GM12872 (cell line): ENCODE data around the gene SLC8A1.

Experiments
- CTCF ChIP-seq: IDR thresholded peaks from 3 replicates; pipeline ENCODE4 v1.5.1; 2011; ENCODE audit warnings: low read depth, mild to moderate bottlenecking, low read length, moderate library complexity; ENCODE audit not compliant: insufficient read depth

SLC8A1 gene

GRCh38 chr2:40062381-40062780, 389.5 kb downstream of the SLC8A1 start:
- TF ChIP-seq CTCF: no peak

- no peak for TF ChIP-seq CTCF
Measured at GRCh38 chr2:40049781-40050180, 402.1 kb downstream of the SLC8A1 start.

GRCh38 chr2:40048506-40048905, 403.4 kb downstream of the SLC8A1 start:
- TF ChIP-seq CTCF: no peak

DNA sequence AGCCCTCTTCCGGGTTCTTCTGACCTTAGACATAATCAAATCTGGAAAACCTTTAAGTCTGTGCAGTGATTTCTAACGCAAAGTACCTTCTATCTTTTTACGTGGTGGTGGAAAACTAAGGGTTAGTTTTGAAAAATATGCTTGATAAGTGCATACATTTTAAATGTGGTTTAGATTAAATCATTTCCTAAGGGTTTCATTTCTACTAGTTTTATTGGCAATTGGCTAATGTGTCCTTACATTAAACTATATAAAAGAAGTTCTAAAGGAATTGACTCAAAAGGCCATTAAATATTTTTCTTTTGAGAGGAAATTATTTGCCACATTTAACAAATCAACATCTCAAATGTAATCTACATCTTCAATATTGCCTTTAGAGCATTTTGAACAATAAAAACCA, 404.5 kb downstream of the SLC8A1 start:
- no peak for TF ChIP-seq CTCF
